PC-9 (cell line): Measurements from ENCODE around the gene BNIP2.

Experiments
- CTCF ChIP-seq: fragments of 200-600 bp; sonication (generic); conservative IDR thresholded peaks from 2 replicates; pipeline ENCODE4 v1.6.1; 2017; ENCODE audit warnings: mixed run types, antibody characterized with exemption, mild to moderate bottlenecking, moderate library complexity
- EZH2 ChIP-seq: fragments of 200-600 bp; sonication (generic); IDR thresholded peaks from 2 replicates; pipeline ENCODE4 v1.8.0; 2017; ENCODE audit warnings: antibody characterized with exemption, low read depth

- TF ChIP-seq CTCF (no peak), EZH2 (no peak)
These were observed 73.5 kb downstream of the BNIP2 start for GRCh38 chr15:59615661-59616060.
